Fibroblast of gingiva (primary cell): Measurements from ENCODE around the gene APCDD1L.

Experiments
- DNase-seq: peaks from one replicate; pipeline ENCODE4 v3.0.0-alpha.2; 2011; ENCODE audit warnings: low read depth

APCDD1L gene

GRCh38 chr20:58492074-58492718 lies 23.0 kb downstream of the APCDD1L start:
- no peak for DNase-seq

DNA sequence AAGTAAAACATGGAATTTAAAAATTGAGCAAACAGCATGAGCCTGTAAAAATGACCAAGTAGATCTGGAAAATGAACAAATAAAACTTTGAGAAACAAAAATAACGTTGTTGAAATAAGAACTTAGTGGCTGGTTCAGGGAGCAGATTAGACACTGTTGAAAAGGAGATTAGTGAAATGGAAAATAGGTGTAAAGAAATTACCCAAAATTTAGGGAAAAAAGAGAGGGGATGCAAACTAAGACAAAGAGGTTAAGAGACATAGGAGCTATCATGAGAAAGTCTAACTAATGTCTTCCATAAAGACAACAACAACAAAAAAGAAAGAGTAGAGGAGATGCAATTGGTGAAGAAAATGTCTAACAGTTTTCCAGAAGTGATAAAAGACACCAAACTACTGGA lies 29.0 kb downstream of the APCDD1L start:
- DNase-seq, result no peak

- DNase-seq, result no peak
Measured at GRCh38 chr20:58485393-58485792, 29.8 kb downstream of the APCDD1L start.

DNA sequence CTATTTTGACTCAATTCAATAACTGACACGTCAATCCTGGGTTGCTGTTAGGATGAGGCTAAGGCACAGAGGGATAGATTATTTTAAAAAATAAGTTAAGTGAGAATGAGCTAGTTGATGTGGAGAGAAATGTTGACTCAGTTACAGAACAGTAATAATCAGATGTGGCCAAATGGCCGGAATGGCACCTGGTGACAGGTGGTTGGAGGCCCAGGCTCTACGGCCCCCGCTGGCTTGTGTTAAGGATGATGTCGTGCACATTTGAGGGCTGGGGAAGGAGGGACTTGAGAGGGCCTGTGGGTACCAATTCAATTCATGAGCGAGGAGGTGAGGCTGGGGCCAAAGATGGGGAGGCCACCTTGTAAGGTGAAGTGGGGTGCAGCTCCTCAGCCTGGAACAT lies 31.7 kb downstream of the APCDD1L start:
- no peak for DNase-seq

DNA sequence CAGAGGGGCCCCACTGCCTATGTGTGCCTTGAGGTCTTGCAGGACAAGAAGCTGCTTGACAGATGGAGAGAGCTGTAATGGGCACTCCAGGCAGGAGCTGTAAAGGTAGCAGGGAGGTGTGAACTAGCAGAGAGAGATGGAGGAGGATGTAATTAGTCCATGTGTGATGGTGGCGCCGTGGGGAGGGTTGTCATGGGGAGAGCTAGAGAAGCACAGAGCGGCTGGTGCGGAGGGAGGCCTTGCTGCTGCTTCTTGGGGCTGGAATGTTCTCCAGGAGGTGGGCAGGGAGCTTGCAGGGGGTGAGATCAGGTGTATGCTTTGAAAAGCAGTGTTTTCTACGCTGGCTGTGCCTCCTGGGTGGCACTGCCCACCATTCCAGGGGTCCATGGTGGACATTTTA lies 32.1 kb downstream of the APCDD1L start:
- no peak for DNase-seq

DNA sequence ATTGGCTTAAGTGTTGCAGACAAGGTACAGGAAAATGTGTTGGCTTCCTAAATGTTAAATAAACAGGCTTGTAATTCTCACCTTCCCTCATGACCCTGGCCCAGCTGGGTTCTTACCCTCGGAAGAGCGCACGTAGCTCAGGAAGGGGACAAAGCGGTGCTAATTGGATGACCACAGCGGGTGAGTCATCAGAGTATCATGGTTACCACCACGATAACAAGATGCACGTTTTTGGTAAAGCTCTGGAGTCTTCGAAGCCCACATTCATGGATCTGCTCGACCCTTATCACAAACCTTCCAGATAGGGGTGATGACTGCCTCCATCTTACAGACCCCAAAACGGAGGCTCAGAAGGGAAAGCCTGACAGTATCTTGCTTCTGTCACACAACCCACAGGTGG lies 32.8 kb downstream of the APCDD1L start:
- DNase-seq, result no peak

GRCh38 chr20:58481481-58482021 lies 33.6 kb downstream of the APCDD1L start:
- peak; percentile 11 for DNase-seq

DNA sequence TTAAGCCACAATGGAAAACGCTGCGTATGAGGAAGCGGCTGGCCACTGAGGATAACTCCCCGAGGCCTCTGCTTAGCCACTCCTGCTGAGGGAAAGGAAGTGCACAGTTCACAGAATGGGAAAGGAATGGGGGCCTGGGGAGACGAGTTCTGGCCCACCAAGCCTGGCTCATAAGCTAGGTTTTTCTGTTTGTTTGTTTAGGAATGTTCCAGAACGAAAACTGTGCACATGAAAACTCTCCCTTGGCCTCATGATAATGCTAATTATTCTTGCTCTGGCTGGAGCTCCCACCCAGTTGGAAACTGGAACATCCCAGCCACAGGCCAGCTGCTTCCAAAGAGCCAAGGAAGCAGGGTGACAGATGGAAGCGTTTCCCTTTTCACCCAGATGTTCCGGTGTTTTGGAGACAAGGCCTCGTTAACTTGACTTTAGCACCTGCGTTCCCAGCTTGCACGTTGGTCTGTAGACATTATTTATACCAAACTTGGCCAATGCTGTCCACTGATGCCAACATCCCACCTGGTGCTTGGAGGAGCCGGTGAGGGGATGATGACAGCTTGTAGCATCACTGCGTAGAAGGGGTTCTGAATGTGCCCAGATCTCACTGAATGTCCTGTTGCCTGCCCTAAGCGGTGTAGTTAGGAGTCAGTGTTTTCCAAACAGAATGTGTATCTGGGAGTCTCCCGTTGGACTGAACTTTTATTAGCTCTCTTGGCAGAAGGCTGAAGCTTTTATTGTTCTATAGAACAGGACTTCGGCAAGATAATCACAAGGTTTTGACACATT lies 34.5 kb downstream of the APCDD1L start:
- no peak for DNase-seq

DNA sequence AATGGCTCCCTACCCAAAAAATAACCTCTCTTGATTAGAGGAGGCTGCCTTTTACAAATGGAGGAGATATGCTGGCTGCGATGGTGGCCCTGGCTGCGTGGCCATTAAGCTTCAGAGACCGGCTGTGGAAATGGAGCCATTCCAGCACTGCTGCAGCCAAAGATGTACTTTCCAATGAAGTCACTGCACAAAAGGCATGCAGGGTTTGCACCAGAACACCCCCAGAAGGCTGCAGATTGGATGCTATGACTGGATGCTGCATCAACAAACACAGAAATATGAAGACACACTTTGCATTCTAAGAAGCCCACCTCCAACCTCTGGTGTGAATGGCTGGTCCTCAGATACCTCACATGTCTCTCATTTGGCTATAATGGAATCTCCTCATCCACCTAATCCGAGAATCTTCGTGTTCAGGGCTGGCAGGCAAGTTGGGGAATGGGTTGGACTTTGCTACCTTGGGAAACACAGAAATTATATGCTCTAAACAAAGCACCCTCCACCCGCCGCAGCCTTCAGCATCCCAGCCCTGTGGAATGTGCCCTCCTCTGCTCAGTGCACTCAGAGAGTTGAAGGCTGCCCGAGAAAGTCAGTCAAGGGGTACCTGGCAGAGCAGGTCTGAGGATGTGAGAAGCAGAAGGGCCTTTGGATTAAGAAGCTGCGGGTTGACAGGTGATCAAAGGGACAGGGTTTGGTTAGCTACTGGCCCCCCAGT lies 35.3 kb downstream of the APCDD1L start:
- no peak for DNase-seq

DNA sequence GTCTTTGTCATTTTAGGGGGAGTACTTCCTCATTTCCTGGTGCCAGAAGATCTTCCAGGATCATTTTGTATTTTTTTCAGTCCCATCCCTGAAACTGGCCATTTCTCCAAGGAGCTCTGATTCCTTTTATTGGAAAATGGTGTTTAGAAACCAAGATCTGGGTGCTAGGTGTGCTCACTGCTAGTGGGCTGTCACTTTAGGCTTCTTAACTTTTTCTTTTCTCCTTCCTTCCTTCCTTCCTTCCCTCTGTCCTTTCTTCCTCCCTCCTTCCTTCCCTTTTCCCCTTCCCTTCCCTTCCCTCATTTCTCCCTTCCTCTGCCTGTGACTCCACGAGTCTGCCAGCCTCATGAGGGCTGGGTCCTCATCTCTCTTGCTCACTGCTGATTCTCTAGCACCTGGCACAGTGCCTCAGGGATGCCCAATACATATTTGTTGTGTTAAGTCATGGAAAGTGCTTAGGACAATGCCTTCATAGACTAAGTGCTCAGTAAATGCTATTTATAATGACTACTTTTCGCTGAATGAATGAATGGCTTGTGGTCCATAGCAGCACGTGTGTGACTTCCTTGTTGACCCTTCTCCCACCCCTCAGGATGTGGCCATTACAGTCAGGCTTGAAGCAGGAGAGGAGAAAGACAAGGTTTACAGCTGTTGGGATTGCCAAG lies 36.9 kb downstream of the APCDD1L start:
- no peak for DNase-seq

DNA sequence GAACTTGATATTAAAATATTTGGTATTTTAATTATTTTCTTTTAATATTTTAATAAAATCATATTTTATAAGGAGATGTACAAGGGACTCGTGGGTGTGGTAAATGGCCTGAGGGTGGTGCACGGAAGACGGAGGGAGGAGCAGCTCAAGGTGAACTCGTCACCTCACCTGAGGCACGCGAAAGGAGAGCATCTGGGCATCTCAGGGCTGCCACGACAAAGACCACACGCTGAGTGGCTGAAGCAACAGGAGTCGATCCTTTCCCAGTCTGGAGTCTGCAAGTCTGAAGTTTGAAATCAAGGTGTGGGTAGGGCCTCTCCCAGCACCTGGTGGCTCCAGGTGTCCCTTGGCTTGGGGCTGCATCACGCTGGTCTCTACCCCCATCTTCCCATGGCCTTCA lies 39.7 kb downstream of the APCDD1L start:
- no peak for DNase-seq

GRCh38 chr20:58473453-58474425 lies 41.5 kb downstream of the APCDD1L start:
- no peak for DNase-seq

GRCh38 chr20:58472273-58473018 lies 42.8 kb downstream of the APCDD1L start:
- no peak for DNase-seq

- DNase-seq, result peak; percentile 42
Measured at GRCh38 chr20:58471193-58472164, 43.7 kb downstream of the APCDD1L start.

DNA sequence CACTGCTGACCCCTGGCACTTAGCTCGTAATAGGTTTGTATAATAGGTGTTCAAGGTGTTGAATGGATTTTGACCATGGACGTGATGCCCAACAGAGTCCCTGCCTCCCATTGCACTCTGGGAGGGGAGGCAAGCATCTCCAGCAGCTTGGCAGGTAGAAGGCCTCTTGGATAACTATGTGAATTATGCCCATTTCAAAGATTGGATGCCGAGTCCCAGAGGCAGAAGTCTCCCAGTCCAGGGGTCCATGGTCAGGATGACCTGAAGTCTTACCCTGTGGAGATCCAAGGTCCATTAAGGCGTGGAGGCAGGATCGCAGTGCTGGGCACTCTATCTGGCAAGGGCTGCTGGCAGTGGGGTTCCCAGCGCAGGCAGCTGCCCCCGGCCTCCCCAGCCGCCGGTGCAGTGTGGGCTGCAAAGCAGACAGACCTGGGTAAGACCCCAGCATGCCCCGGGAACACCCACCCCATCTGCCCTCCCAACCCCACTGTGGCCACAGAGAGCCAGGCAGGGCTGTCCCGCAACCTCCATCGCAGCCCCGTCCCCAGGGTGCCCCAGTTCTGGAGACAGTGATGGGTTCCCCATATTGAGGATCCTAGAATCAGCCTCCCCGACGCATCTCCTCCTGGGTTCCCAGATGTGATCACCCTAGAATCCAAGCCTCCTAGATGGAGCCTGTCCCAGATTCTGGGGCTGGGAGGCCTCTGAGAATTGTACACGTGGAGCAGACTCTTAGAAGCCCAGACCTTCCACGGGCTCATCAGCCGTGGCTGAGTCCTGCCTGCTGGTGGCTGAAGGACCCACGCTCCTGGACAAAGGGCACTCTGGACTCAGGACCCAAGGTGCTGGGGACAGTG lies 44.6 kb downstream of the APCDD1L start:
- no peak for DNase-seq

DNA sequence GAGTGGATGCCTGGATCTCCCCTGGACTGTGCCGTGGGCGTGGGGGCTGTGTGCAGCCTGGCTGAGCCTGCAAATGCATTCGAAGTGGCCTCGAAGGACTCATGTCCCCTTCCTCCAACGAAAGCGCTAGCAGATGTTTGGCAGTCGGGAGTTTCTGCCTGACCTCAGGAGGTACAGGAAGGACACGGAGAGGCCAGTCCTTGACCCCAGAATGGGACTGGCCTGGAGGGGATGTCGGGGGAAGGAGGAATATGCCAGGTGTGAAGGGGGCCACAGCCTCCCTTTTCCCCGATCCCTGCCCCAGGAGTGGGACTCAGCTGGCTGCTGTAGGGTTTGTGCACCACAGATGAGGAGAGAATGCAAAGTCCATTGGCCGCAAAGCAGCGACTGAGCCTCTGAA lies 45.6 kb downstream of the APCDD1L start:
- DNase-seq, result no peak

GRCh38 chr20:58467572-58468527 lies 47.3 kb downstream of the APCDD1L start:
- DNase-seq, result no peak
